HL-60/S4 treated with retinoic acid at 250 ng/mL for 4 days and 3 days (cell line): ENCODE data around the gene NTRK1.

Source experiments
- in situ Hi-C: fragments of 300-500 bp; cut with MboI; formaldehyde crosslinking; loops from 2 replicates; pipeline ENCODE4 v1.7.0; 2022; ENCODE audit warnings: low sequenced_read_pairs

The NTRK1 gene

GRCh38 chr1:156860628-156861423, at the start of gene NTRK1:
Gene NTRK1, plus strand, starts transcription at chr1:156860865. Its CDS starts 70 bp downstream, at chr1:156860935.
- in situ Hi-C loops = no loop called here

- in situ Hi-C loops = no loop called here
Observed at GRCh38 chr1:156811168-156811567, 49.5 kb upstream of the NTRK1 start.

GRCh38 chr1:156812293-156812990, 48.2 kb upstream of the NTRK1 start:
- in situ Hi-C loops = no loop called here

- in situ Hi-C loops = no loop called here
Observed at GRCh38 chr1:156813298-156813697, 47.4 kb upstream of the NTRK1 start.

GRCh38 chr1:156813750-156814570, 46.7 kb upstream of the NTRK1 start:
- in situ Hi-C loops = no loop called here

GRCh38 chr1:156814571-156815260, 45.9 kb upstream of the NTRK1 start:
- in situ Hi-C loops = no loop called here

GRCh38 chr1:156815307-156815826, 45.3 kb upstream of the NTRK1 start:
- in situ Hi-C loops = no loop called here

GRCh38 chr1:156815961-156816422, 44.7 kb upstream of the NTRK1 start:
- in situ Hi-C loops = no loop called here

- in situ Hi-C loops = no loop called here
Observed at GRCh38 chr1:156816561-156817328, 43.9 kb upstream of the NTRK1 start, which contains the start of gene SH2D2A. Gene SH2D2A, minus strand, starts transcription at chr1:156816848. Its CDS starts 140 bp downstream, at chr1:156816708.

- in situ Hi-C loops = no loop called here
Observed at GRCh38 chr1:156821801-156822200, 38.9 kb upstream of the NTRK1 start.

- in situ Hi-C loops = no loop called here
Observed at GRCh38 chr1:156822680-156823079, 38.0 kb upstream of the NTRK1 start.

GRCh38 chr1:156823210-156823790, 37.4 kb upstream of the NTRK1 start:
- in situ Hi-C loops = no loop called here

GRCh38 chr1:156826630-156827029, 34.0 kb upstream of the NTRK1 start:
- in situ Hi-C loops = no loop called here

GRCh38 chr1:156828400-156829124, 32.1 kb upstream of the NTRK1 start:
- in situ Hi-C loops = no loop called here

GRCh38 chr1:156832434-156832833, 28.2 kb upstream of the NTRK1 start:
- in situ Hi-C loops = no loop called here

- in situ Hi-C loops = no loop called here
Observed at GRCh38 chr1:156833603-156834002, 27.1 kb upstream of the NTRK1 start.

GRCh38 chr1:156834322-156834721, 26.3 kb upstream of the NTRK1 start:
- in situ Hi-C loops = no loop called here

- in situ Hi-C loops = no loop called here
Observed at GRCh38 chr1:156836041-156836654, 24.5 kb upstream of the NTRK1 start.
